Measurements from ENCODE around the gene ANKRD34A.
A peak's percentile ranks its signal among the peaks of the same experiment; 100 is the strongest.

Gene ANKRD34A

DNA sequence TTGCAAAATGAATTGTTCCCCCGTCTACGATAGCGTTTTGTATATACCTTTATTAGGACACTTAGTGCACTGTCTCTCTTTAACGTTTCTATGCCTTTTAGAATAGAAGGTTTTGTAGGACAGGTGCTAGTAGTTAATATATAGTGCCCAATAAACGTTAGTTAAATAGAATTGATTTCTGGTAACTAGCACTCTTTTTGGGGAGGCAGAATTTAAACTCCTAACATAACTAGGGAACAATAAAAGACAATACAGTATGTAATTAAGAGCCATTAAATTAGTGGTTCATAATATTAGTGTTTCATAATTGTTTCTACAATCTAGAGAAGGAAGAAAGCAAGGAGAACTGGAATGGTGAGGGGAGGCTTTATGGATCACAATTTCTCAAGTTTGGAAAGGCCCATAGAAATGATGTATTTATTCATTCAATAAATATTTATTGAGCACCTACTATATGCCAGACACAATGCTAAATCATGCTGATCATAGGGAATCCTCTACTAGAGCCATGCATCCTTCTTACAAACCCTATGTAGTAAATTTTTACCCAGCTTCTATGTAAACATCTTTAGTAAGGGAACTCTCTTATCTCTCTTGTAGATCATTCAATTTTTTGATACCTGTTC, 857 bp upstream of the ANKRD34A start:
- DNase-seq (ENCODE audit: low spot score), result no peak

DNA sequence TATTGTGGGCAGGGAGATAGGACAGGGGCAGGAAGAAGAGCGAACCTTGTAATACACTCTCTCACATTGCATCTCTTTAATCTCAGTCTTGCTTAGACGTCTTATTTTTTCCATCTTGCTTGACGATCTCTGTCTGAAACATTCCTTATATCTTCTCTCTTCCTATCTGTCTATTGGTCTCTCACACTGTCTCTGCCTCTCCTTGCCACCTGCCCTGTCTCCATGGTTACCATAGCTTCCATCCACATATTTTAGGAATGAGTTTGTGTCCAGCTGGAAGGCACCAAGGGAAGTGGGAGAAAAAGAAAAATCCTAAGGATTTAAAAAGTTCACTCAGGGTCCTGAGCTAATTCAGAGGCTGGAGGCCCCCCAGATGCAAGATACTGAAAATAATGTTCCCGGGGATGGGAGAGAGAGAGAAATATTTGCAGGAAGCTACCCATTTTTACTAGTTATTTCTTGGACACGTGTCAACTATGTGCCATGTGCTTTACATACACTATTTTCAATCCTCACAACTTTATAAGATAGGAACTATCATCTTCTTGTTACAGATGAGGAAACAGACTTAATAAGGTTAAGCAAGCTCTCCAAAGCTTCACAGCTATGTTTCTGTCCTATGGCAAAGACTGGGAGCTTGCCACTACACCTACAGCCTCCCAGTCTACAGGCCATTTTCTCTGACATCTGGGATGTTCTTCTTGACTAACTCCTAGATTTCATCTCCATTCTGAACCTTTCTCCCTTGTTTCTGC, 933 bp downstream of the ANKRD34A start:
- no peak for DNase-seq (ENCODE audit: low spot score)

DNA sequence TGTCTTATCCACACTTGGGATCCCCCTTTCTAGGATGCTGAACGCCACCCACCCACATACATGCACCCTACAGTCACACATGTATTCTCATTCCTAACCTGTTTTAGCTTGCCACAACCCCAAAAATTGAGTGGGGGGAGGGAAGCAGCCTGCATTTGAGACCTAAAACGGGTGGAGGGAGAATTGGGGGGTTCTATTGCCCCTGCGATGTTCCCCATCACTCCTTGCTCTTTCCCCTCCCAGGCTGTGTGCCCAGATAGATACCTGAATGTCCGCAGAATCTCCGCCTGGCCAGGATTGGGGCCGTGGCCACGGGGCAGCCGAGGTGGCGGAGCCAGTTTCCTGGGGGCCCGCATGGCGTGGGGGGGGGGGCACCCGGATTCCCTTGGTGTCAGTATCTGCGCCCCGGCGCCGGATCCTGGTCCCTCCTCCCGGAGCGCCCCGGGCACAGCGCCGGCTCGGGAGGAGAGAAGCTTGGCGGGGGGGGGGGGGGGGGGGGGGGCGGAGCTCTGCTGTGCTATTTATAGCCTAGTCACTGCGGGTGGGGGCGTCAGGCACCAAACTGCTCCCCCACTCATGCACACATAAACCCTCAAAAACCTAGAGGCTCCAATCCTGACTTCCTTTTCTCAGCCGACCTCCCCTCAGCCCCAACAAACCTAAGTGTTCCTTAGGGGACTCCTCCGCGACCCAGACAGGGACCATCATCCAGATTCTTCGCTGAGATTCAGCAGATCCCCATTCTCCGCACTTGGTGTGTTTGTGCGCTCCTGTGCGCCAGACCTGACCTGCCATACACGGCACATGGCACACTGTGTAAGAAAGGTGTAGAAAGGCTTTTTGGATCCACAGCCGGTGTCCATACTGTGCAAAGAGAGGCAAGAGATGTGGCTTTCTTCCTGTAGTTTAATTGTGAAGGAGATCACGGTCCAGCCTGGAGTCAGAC, 1.9 kb downstream of the ANKRD34A start:
- peak; percentile 22 for DNase-seq (ENCODE audit: low spot score)

DNA sequence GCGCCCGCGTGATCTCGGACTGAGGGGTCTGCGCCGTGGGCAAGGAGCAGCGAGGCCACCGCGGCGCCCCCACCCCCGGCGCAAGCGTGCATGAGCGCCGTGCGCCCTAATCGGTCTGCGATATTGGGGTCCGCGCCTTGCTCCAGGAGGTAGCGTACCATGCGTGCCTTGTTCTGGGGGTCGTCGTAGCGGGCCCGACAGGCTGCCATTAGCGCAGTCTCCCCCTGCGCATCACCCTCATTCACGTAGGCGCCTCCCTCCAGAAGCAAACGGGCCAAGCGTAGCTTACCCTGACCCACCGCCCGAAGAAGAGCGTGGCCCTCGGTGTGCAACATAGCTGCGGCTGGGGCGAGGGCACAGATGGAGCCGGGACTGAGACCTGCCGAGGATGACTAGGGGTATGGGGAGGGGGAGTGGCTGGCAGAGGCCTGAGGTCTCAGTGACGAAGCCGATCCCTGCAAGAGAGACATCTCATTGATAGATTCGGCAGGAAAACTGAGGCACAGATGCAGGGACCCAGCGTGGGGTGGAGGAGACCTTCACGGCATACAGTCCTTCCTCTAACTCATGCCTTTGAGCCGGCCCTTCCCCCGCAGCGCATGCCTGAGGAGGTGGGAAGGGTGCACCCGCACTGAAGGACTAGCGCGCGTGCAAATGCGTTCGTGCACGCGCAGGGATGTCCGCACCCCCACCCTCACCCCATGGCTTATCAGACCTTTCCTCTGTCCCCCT, 2.8 kb downstream of the ANKRD34A start:
- DNase-seq (ENCODE audit: low spot score), result peak; percentile 21

DNA sequence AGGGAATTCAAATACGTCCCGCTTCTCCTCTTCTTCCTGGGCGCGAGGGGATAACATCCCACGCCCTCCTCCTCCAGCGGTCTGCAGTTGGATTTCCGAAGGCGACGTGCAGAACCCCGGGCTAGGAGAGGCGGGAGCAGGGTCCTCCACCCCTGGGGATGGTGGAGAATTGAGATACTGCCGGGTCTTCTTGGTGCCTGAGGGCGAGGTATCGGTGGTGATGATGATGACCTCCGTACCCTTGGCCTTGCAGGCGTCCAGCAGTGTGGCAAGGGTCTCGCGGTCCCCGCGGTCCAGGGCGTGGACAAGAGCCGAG, 3.3 kb downstream of the ANKRD34A start:
- no peak for DNase-seq (ENCODE audit: low spot score)

DNA sequence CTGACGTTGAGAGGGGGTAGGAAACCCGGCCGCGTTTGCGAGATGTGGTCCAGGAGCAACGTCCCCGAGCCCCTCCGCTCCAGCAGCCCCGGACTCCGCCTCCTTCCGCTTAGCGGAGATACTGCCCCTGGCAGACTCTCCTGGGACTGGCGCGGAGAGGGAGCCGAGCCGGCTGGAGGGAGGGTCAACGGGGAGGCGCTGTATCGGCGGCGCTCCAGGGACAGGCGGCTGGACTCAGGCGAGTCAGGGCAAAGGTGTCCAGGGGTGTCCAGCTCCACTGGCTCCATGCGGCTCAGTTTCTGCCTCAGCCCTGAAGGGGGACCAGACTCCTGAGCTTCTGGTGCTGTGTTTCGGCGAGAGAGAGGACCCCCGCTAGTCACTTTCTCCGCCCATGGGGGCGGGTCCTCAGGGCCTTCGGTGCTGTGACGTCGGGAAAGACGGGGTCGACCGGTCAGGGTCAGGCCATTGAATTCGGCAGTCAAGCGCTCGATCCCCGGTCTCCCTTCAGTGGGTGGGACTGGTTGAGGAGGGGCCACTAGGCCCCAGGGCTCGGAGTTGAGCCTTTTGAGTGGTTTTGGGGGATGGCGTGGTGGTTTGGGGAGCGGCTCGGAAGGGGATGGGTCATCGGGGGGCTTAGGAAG, 3.8 kb downstream of the ANKRD34A start:
- peak; percentile 41 for DNase-seq (ENCODE audit: low spot score)

DNA sequence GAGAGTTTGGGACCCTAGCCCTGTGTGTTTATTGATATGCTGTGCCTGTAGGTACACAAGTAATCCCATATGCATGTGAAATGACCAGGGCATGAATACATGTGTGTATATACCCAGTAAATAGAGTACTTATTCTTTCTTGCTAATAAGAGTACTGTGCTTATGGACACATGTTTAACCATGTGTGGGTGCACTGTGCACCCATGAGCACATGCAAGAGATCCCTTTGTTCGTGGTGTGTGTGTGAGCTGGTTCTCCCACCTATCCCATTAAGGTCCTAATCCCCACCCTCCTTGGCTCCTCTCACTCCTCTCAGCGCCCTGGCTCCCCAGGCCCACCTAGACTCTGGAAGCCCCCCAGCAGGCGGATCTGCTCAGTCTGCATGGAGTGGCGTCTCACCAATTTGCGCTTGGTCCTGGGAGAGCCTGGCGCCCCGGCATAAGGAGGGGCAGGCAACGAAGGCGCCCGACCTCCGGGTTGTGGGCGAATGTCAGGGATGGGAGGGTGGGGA, 4.4 kb downstream of the ANKRD34A start:
- no peak for DNase-seq (ENCODE audit: low spot score)

DNA sequence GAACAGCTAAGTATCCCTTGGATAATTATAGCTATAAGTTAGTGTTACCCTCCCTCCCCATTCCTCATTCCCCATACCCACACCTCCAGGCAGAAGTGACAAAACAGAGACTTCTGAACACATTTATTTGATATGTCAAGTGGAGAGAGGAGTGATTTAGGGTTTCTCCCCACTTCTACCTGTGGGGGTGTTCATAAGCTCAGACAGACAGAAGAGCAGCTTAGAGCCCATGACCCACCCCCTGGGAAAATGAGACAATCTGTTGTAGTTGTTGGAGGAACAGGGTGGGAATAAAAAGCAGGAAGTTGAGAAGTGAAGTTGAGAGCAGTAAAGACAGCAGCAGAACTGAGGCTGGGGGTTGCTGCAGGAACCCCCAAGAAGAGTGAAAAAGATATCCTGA, 5.0 kb downstream of the ANKRD34A start:
- no peak for DNase-seq (ENCODE audit: low spot score)

DNA sequence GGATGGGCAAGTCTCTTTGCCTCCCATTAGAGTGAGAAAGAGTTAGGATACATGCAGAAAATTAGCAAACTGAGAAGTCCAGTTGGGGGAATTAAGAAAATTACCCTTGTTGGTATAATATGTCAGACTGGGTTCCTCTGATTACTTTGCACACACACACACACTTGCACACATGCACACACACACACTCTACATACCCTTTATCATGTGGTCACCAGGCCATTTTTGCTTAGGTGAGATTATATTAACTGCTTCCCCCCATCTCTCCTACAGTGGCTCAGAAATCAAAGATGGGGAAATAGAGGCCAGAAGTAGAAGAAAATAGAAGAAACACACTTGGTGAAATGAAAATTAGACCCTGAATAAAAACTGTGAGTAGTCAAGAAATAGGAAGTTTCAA, 5.6 kb downstream of the ANKRD34A start:
- DNase-seq (ENCODE audit: low spot score), result no peak

DNA sequence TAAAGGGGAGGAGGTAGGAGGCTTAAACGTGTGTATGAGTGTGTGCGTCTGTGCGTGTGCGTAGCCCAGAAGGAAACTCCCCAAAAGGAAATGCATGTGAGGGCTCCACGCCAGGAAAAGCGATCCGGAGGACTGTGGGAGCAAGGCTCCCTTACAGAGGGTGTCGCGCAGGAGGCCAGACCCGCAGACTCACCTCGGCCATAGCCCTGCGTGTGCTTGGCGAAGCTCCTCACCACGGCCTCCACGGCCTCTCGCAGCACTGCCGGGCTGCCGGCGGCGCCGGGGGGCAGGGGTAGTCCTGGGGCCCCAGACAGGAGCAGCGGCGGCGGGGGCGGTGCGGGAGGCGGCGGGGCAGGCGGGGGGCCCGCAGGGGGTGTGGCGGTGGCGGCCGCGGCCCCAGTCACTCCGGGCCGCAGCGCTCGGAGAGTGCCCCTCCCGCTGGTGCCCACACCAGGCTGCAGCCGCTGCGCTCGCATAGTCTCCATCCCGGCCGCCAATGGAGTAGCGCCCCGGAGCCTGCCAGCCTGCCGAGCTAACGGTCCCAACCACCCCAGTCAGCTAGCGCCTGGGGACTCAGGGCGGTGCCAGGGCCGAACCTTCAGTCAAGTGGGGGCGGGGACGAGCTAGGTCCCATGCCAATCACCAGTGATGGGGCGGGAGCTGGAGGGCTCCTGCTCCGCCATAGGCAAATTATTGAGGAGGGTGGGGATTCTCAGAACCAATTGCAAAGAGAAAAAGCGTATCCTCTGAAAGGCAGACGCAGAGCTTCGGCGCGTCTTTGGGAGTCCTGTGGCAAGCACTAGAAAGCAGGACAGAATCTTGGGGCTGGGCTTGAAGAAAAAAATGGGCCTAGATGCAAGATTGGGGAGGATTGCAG, 6.7 kb downstream of the ANKRD34A start, which contains the start of gene LIX1L:
Gene LIX1L, minus strand, starts transcription at position 575 of the 877 bp plus-strand sequence. Its CDS starts 90 bp downstream, at position 485.
- peak; percentile 94 for DNase-seq (ENCODE audit: low spot score)

DNA sequence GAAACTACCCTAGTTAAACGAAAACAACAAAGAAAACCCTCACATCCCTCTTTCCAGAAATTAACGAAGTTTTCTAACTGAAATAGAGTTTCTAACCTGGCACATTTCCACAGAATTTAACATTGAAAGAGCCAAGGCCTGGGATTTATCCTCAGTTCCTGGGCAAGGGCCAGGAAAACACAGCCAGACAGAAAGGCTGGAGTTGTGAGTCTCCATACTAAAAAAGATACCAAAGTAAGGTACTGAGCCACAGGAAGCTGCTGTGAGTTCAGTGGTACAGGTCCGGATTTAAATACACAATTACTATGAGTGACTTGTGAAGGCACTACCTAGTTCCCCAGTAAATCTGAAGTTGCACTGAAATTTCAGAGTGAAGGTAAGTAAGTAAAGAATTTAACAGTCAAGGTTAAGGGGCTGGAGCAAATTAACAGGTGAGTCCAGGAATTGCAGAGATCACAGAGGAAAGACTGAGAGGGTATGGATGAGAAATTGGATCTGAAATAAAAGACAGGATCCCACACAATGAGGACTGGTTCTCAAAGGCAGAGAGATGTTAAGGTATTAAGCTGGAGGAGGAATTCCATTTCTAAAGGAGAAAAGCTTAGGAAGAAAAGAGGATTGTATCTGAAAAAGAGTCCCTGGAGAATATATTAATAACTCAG, 7.5 kb downstream of the ANKRD34A start:
- peak; percentile 20 for DNase-seq (ENCODE audit: low spot score)

DNA sequence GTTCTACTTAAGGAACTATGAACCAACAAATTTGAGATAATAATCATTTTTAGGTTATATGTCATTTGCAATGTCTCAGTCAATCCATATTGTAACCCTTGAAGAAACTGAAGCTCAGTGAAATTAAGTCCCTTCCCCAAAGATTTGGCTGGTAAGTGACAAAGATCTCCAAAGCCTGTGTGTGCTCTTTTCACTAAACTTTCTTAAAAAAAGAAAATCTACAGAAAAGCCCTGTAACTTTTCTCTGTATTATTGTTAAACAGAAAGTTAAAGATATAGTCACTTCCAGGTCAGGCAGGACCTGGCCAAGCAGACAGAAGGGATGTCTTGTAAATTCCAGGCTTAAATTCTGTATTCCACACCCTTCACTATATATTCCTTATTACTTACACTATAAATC, 8.0 kb downstream of the ANKRD34A start:
- DNase-seq (ENCODE audit: low spot score), result no peak

DNA sequence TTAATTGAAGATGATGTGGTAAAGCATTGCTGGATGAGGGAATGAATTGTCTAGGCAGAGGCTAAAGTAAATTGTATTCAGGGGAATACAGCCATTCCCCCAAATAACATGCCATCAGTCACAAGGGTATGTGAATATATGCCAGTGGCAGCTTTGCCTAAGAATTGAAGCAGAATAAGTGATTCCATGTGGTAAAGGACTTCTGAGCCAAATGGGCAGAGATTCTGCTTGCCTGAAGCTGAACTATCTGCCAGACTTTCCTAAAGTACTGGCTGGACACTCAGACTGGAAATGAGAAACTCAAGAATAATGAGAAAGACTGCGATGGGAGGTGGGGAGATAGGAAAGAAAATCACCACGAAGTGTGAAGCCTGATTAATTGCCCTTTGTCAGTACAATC, 8.9 kb downstream of the ANKRD34A start:
- DNase-seq (ENCODE audit: low spot score), result no peak

DNA sequence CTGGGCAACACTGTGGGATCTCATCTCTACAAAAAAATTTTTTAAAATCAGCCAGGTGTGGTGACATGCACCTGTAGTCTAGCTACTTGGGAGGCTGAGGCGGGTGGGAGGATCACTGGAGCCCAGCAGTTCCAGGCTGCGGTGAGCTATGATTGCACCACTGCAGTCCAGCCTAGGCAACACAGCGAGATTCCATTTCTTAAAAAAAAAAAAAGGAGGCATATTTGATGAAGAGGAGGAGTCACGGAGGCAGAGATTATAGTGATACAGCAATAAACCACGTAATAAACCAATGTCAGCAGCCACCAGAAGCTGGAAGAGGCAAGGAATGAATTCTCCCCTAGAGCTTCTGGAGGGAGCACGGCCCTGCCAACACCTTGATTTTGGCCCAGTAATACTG, 10.5 kb downstream of the ANKRD34A start:
- DNase-seq (ENCODE audit: low spot score), result no peak

DNA sequence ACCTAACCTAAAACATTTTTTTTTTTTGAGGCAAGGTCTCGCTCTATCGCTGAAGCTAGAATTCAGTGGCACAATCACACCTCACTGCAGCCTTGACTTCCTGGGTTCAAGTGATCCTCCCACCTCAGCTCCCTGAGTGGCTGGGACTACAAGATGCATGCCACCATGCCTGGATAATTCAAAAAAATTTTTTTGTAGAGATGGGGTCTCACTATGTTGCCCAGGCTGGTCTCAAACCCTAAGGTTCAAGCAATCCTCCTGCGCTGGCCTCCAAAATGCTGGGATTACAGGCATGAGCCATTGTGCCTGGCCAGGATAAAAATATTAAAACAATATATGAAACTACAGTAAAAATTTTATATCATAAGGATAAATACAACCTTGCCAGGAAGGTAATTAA, 11.5 kb downstream of the ANKRD34A start:
- DNase-seq (ENCODE audit: low spot score), result no peak

DNA sequence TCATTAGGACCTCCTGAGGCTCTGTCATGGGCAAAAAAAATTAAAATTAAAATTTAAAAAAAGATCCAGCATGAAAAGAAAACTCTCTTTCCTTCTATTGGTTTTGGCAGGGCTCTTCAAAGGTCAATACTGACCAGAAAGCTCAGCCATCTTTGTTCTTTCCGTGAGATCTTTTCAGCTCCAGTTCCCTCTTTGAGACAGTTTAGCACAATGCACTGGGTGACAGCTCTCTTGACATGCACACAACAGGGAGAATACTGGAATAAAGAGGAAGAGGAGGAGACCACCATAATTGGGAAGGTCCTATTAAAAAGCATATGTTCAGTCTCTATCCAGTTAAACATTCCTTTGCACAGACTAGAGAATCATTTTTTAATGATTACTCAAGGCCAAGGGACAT, 12.8 kb downstream of the ANKRD34A start:
- DNase-seq (ENCODE audit: low spot score), result no peak

DNA sequence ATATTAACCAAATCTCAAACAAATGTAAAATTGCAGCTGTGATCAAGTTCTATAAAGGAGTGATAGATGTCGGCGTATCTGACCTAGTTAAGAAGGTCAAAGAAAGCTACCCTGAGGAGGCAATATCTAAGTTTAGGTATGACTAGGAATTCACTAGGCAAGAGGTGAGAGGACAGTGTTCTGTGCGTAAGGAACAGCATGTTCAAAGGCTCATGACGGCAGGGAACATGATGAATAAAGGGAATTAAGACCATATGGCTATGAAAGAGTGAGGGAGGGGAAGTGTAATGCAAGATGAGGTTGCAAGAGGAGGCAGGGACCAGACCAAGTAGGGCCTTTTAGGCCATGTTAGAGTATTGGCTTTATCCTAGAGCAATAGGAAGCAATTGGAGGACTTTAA, 15.2 kb downstream of the ANKRD34A start:
- no peak for DNase-seq (ENCODE audit: low spot score)

DNA sequence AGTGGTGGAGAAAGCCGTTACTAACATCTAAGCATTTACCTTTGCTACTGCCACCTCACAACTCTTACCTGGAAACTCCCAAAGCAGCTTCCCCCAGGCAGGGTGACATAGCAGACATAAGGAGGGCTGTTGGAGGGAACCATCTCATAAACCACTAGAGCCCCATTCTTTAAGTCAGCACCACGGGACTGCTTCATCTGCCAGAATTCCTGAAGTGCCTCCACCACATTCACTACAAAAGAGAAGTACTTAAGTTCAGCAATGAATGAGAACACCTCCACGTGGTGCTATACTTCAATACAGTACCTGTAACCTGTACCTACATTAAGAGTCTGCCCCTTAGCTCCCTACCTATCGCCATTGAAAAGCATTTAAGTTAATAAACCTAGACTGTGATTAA, 16.8 kb downstream of the ANKRD34A start:
- no peak for DNase-seq (ENCODE audit: low spot score)

DNA sequence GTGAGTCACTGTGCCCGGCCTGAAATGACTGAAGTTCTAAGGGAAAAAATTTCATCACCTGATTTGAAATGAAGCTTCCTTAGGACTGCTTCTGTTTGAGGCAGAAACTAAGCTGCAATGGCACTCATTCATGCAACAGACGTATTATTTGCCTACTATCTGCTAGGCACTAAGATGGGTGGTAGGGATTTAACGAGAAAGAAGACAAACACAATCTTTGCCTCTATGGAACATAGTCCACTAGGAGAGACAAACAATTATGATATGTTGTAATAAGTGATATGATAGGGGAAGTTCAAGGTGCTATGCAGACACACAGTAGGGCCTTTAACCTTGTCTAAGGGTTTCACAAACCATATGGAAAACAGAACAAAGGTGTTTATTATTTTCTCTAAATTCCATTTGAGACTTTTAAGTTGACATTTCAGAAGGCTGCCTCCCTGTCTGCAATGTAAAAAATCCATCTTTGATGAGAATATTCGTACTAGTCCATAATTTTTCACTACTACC, 17.8 kb downstream of the ANKRD34A start:
- no peak for DNase-seq (ENCODE audit: low spot score)

DNA sequence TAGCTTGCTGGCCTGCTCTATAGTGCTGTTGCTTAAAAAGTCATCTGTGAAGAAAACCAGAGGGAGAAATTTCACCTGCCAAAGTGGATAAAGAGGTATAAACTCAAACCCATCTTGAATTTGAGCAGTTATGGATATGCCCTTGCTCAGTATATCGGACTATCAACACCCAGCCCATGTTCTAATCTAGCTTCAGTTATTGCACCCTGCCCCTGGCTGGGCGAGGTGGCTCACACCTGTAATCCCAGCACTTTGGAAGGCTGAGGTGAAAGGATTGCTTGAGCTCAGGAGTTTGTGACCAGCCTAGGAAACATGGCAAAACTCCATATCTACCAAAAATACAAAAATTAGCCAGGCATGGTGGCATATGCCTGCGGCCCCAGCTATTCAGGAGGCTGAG, 19.8 kb downstream of the ANKRD34A start:
- DNase-seq (ENCODE audit: low spot score), result no peak

Measured in CD4-positive, alpha-beta T cell treated with Interleukin-2 at 100 ng/mL for 4 hours (primary cell).